H1 (cell line): ENCODE data around the gene RTCA. TPM values are rescaled to one million over a fixed set of nuclear protein-coding genes. Genes with fewer than 3 reads are reported as not detected.

Source experiments
- CBX5 ChIP-seq: fragments of 300-800, 300-1000 bp; sonication (generic); IDR thresholded peaks from 2 replicates; pipeline ENCODE4 v1.7.1; 2016; ENCODE audit warnings: antibody characterized with exemption, low read length, low read depth
- CHD2 ChIP-seq: IDR thresholded peaks from 2 replicates; pipeline ENCODE4 v1.6.1; 2012; ENCODE audit warnings: low read length, improper control_type of control experiment
- CREB1 ChIP-seq: IDR thresholded peaks from 2 replicates; pipeline ENCODE4 v1.6.1; 2012; ENCODE audit warnings: inconsistent platforms
- SIX5 ChIP-seq: IDR thresholded peaks from 2 replicates; pipeline ENCODE4 v1.6.1; 2011; ENCODE audit warnings: mild to moderate bottlenecking, low read depth, low read length
- SP1 ChIP-seq: IDR thresholded peaks from 2 replicates; pipeline ENCODE4 v1.6.1; 2011; ENCODE audit warnings: low read depth, low read length
- SP2 ChIP-seq: IDR thresholded peaks from 2 replicates; pipeline ENCODE4 v1.6.1; 2012; ENCODE audit warnings: mild to moderate bottlenecking, low read length, inconsistent platforms
- SP4 ChIP-seq: IDR thresholded peaks from 2 replicates; pipeline ENCODE4 v1.6.1; 2012; ENCODE audit warnings: low read length, inconsistent platforms
- TCF12 ChIP-seq: IDR thresholded peaks from 2 replicates; pipeline ENCODE4 v1.6.1; 2011; ENCODE audit warnings: low read depth, mild to moderate bottlenecking, low read length
- polyA plus RNA-seq, 7 experiments: library from polyadenylated mRNA; depleted of rRNA in 3 of 7; stranded (reverse) in 5 of 7; unstranded in 2 of 7; fragments of >200 nt in 5 of 7; fragments of 200-250 nt in 2 of 7; gene quantifications; 1 replicate in 5 of 7; 2 replicates in 1 of 7; 4 replicates in 1 of 7; pipeline versions ENCODE4 v1.2.1 to v1.2.3, GENCODE V29; 2011 to 2013; ENCODE audit warnings: missing spikeins in 2 of 7, mixed read lengths in 2 of 7
- total RNA-seq: library from RNA; stranded (reverse); fragmentation: NEBNext Ultra II Directional; extraction: Animal tissue kit (Norgen Biotek cat#: 25700); gene quantifications from 2 replicates; pipeline ENCODE4 v1.2.1, GENCODE V29; 2021
- TF ChIP-seq, protein P1 (sequence below): fragments of 300-600 bp; sonication (generic); IDR thresholded peaks from 2 replicates; pipeline ENCODE4 v1.7.1; 2012; ENCODE audit warnings: low read length, moderate library complexity, mild to moderate bottlenecking, inconsistent platforms; ENCODE audit not compliant: insufficient replicate concordance
- TF ChIP-seq, protein P2 (sequence below): IDR thresholded peaks from 2 replicates; pipeline ENCODE4 v1.6.1; 2012; ENCODE audit warnings: low read length, inconsistent platforms
- TF ChIP-seq, protein P3 (sequence below): IDR thresholded peaks from 2 replicates; pipeline ENCODE4 v1.6.1; 2011; ENCODE audit warnings: low read length, improper control_type of control experiment

Gene RTCA
- total and polyA plus RNA-seq, 2 of the 8 experiments (the other 6 are each of a cell fraction or from before 2014, with no cell fraction given): 13.8 to 31.6 TPM

DNA sequence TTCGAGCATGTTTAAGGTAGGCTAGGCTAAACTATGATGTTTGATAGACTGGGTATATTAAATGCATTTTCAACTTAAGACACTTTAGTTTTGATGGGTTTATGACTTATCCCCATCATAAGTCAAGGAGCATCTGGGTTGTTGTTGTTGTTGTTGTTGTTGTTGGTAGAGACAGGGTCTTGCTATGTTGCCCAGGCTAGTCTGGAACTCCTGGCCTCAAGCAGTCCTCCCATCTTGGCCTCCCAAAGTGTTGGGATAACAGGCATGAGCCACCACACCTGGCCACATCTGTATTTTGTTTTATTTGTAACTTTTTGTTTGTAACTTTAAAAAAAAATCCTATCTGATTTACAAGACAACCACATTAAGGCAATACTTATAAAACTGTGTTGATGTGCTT is 33.9 kb upstream of the RTCA start (continued):
- TF ChIP-seq, protein P1, sequence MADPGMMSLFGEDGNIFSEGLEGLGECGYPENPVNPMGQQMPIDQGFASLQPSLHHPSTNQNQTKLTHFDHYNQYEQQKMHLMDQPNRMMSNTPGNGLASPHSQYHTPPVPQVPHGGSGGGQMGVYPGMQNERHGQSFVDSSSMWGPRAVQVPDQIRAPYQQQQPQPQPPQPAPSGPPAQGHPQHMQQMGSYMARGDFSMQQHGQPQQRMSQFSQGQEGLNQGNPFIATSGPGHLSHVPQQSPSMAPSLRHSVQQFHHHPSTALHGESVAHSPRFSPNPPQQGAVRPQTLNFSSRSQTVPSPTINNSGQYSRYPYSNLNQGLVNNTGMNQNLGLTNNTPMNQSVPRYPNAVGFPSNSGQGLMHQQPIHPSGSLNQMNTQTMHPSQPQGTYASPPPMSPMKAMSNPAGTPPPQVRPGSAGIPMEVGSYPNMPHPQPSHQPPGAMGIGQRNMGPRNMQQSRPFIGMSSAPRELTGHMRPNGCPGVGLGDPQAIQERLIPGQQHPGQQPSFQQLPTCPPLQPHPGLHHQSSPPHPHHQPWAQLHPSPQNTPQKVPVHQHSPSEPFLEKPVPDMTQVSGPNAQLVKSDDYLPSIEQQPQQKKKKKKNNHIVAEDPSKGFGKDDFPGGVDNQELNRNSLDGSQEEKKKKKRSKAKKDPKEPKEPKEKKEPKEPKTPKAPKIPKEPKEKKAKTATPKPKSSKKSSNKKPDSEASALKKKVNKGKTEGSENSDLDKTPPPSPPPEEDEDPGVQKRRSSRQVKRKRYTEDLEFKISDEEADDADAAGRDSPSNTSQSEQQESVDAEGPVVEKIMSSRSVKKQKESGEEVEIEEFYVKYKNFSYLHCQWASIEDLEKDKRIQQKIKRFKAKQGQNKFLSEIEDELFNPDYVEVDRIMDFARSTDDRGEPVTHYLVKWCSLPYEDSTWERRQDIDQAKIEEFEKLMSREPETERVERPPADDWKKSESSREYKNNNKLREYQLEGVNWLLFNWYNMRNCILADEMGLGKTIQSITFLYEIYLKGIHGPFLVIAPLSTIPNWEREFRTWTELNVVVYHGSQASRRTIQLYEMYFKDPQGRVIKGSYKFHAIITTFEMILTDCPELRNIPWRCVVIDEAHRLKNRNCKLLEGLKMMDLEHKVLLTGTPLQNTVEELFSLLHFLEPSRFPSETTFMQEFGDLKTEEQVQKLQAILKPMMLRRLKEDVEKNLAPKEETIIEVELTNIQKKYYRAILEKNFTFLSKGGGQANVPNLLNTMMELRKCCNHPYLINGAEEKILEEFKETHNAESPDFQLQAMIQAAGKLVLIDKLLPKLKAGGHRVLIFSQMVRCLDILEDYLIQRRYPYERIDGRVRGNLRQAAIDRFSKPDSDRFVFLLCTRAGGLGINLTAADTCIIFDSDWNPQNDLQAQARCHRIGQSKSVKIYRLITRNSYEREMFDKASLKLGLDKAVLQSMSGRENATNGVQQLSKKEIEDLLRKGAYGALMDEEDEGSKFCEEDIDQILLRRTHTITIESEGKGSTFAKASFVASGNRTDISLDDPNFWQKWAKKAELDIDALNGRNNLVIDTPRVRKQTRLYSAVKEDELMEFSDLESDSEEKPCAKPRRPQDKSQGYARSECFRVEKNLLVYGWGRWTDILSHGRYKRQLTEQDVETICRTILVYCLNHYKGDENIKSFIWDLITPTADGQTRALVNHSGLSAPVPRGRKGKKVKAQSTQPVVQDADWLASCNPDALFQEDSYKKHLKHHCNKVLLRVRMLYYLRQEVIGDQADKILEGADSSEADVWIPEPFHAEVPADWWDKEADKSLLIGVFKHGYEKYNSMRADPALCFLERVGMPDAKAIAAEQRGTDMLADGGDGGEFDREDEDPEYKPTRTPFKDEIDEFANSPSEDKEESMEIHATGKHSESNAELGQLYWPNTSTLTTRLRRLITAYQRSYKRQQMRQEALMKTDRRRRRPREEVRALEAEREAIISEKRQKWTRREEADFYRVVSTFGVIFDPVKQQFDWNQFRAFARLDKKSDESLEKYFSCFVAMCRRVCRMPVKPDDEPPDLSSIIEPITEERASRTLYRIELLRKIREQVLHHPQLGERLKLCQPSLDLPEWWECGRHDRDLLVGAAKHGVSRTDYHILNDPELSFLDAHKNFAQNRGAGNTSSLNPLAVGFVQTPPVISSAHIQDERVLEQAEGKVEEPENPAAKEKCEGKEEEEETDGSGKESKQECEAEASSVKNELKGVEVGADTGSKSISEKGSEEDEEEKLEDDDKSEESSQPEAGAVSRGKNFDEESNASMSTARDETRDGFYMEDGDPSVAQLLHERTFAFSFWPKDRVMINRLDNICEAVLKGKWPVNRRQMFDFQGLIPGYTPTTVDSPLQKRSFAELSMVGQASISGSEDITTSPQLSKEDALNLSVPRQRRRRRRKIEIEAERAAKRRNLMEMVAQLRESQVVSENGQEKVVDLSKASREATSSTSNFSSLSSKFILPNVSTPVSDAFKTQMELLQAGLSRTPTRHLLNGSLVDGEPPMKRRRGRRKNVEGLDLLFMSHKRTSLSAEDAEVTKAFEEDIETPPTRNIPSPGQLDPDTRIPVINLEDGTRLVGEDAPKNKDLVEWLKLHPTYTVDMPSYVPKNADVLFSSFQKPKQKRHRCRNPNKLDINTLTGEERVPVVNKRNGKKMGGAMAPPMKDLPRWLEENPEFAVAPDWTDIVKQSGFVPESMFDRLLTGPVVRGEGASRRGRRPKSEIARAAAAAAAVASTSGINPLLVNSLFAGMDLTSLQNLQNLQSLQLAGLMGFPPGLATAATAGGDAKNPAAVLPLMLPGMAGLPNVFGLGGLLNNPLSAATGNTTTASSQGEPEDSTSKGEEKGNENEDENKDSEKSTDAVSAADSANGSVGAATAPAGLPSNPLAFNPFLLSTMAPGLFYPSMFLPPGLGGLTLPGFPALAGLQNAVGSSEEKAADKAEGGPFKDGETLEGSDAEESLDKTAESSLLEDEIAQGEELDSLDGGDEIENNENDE: no peak
- TF ChIP-seq SP4: no peak
- TF ChIP-seq TCF12: no peak
- TF ChIP-seq CREB1: no peak
- TF ChIP-seq, protein P2, sequence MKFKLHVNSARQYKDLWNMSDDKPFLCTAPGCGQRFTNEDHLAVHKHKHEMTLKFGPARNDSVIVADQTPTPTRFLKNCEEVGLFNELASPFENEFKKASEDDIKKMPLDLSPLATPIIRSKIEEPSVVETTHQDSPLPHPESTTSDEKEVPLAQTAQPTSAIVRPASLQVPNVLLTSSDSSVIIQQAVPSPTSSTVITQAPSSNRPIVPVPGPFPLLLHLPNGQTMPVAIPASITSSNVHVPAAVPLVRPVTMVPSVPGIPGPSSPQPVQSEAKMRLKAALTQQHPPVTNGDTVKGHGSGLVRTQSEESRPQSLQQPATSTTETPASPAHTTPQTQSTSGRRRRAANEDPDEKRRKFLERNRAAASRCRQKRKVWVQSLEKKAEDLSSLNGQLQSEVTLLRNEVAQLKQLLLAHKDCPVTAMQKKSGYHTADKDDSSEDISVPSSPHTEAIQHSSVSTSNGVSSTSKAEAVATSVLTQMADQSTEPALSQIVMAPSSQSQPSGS: no peak
- no peak for TF ChIP-seq CHD2
- no peak for TF ChIP-seq SP2
- TF ChIP-seq SP1: no peak
- TF ChIP-seq, protein P3, sequence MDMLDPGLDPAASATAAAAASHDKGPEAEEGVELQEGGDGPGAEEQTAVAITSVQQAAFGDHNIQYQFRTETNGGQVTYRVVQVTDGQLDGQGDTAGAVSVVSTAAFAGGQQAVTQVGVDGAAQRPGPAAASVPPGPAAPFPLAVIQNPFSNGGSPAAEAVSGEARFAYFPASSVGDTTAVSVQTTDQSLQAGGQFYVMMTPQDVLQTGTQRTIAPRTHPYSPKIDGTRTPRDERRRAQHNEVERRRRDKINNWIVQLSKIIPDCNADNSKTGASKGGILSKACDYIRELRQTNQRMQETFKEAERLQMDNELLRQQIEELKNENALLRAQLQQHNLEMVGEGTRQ: no peak
- no peak for TF ChIP-seq CBX5
- TF ChIP-seq SIX5: no peak
